Skeletal muscle tissue (tissue), 4 donors: ENCODE results near the gene CEP89. TPM values are rescaled to one million over a fixed set of nuclear protein-coding genes. Genes with fewer than 3 reads are reported as not detected.

Source experiments
- H3K27ac ChIP-seq: one replicate; pipeline ENCODE4 v1.7.0; 2013; ENCODE audit warnings: mild to moderate bottlenecking, low read depth, low read length, inconsistent platforms
- H3K27me3 ChIP-seq, 3 donors: one replicate each; pipeline ENCODE4 v1.7.0; 2013; ENCODE audit warnings: low read length in 3 of 3; ENCODE audit not compliant: control insufficient read depth in 3 of 3, insufficient read depth in 3 of 3
- H3K36me3 ChIP-seq, 3 donors: one replicate each; pipeline ENCODE4 v1.7.0; 2013; ENCODE audit warnings: low read length in 3 of 3; ENCODE audit not compliant: control insufficient read depth in 3 of 3, insufficient read depth in 3 of 3
- H3K4me1 ChIP-seq, 3 donors: one replicate each; pipeline ENCODE4 v1.7.0; 2013; ENCODE audit warnings: low read length in 3 of 3, mild to moderate bottlenecking in 3 of 3; ENCODE audit not compliant: control insufficient read depth in 3 of 3, insufficient read depth in 3 of 3
- H3K4me3 ChIP-seq, 3 donors: one replicate each; pipeline ENCODE4 v1.7.0; 2013; ENCODE audit warnings: low read length in 3 of 3
- H3K9ac ChIP-seq, 3 donors: one replicate each; pipeline ENCODE4 v1.7.0; 2013; ENCODE audit warnings: low read length in 3 of 3, mild to moderate bottlenecking in 3 of 3, moderate library complexity in 2 of 3, low read depth in 1 of 3
- H3K9me3 ChIP-seq, 3 donors: one replicate each; pipeline ENCODE4 v1.7.0; 2013; ENCODE audit warnings: low read length in 3 of 3; ENCODE audit not compliant: control insufficient read depth in 3 of 3
- total RNA-seq: library from RNA; depleted of rRNA; stranded (reverse); fragments of >200 nt; gene quantifications from one replicate; pipeline ENCODE4 v1.2.3, GENCODE V29; 2014
- donor health status: Osteomylitis.

The CEP89 gene
- total RNA-seq, 1 donor from 2014 or later: 7.8 TPM

DNA sequence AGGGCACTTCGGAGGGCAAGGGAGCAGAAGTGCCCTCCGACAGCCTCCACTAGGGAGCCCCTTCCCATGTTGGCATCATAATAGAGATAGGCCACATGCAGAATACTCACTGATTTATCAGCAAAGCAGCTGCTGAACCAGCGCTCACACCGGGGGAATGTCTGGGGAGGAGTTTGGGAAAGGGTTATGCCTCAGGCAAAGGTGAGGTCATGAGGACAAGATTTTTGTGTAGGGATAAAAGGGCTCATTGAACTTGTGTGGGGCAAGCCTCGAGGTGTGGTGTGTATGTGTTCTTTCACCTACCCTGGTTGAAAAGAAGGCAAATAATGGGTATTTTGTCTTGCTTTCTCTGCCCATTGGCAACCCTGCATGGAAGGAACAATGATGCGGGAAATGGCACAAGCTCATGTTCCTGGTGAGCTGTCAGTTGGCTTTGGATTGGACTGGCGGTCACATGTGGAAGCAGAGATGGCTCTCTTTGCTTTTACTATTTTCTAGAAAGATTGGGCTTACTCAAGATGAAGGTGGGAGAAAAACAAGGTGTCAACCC lies 63.0 kb downstream of the CEP89 start:
- H3K9ac ChIP-seq: no peak overlapping the region
- H3K4me1 ChIP-seq: no peaks in the 10 kb centered on the region
- no peak overlapping the region for H3K27ac ChIP-seq
- H3K4me3 ChIP-seq: no peak overlapping the region
- no peaks in the 10 kb centered on the region for H3K27me3 ChIP-seq
- H3K36me3 ChIP-seq: peaks cover 7 to 22% (median 19%) of the 10 kb centered on the region in 3 donors
- peaks cover 0 to 5% (median 0%) of the 10 kb centered on the region in 3 donors for H3K9me3 ChIP-seq

DNA sequence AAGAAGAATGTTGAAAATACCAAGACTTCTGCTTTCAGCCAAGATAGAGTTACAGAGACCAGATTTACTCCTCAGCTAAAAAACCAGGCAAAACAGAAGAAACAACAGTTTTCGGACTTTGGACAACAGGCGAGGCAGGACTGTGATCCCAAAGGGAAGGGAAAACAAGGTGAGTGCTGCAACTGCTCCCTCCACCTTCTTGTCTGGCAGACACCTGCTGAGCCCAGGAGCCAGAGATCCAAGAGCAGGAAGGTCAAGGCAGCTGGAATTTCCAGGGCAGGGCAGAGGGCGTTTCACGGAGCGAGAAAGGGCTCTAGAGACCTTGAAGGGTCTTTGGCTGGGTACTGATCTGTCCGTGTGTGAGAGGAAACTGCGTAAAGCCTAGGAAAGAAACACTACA lies 69.3 kb downstream of the CEP89 start:
- Histone ChIP-seq H3K27ac (no peak overlapping the region), H3K4me3 (no peak overlapping the region), H3K9ac (no peak overlapping the region), H3K36me3 (peaks cover 11 to 38% (median 17%) of the 10 kb centered on the region in 3 donors), H3K4me1 (no peaks in the 10 kb centered on the region), H3K27me3 (no peaks in the 10 kb centered on the region), H3K9me3 (peaks cover 0 to 5% (median 0%) of the 10 kb centered on the region in 3 donors)

DNA sequence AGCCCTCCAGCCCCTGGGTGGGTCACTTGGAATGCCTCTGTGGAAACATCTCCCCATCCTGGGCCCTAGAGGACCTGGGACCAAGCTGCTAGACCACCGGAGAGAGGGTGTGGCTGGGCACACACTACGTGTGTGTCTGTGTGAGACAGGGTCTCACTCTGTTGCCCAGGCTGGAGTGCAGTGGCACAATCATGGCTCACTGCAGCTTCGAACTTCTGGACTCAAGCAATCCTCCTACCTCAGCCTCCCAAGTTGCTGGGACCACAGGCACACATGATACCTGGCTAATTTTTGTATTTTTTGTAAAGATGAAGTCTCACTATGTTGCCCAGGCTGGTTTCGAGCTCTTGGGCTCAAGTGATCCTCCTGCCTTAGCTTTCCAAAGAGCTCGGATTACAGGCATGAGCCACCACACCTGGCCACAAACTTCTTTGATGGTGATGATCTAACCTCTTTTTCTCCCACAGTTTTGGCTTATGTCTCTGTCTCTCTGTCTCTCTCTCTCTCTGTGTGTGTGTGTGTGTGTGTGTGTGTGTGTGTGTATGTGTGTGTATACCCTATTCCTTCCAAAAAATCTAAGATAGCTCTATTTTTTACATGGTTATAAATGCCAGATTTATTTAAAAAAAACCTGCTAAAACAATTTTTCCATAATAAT lies 70.1 kb downstream of the CEP89 start:
- H3K9ac ChIP-seq: no peak overlapping the region
- H3K9me3 ChIP-seq: peaks cover 0 to 5% (median 0%) of the 10 kb centered on the region in 3 donors
- H3K27me3 ChIP-seq: no peaks in the 10 kb centered on the region
- H3K36me3 ChIP-seq: peaks cover 9 to 37% (median 17%) of the 10 kb centered on the region in 3 donors
- no peak overlapping the region for H3K4me3 ChIP-seq
- H3K4me1 ChIP-seq: no peaks in the 10 kb centered on the region
- no peak overlapping the region for H3K27ac ChIP-seq

DNA sequence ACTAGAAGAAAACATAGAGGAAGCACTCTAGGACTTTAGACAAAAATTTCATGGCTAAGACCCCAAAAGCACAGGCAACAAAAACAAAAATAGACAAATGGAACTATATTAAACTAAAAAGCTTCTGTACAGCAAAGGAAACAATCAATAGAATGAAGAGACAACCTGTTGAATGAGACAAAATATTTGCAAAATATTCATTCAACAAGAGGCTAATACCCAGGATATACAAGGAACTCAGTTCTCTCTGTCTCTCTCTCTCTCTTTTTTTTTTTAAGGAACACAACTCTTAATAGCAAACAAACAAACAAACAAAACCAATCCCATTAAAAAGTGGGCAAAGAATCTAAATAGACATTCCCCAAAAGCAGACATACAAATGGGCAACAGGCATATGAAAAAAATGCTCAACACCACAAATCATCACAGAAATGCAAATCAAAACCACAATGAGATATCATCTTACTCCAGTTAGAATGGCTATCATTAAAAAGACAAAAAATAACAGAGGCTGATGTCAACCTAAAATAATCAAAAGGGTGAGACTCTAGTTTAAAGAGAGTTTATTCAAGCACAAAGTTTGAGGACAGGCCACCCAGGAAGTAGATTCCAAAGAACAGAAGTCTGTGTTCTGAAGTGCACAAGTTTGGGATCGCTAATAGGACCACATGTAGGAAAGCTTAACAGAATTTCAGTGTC lies 75.1 kb downstream of the CEP89 start:
- H3K4me1 ChIP-seq: no peaks in the 10 kb centered on the region
- H3K36me3 ChIP-seq: peaks cover 15 to 28% (median 24%) of the 10 kb centered on the region in 3 donors
- no peak overlapping the region for H3K9ac ChIP-seq
- no peaks in the 10 kb centered on the region for H3K27me3 ChIP-seq
- H3K27ac ChIP-seq: no peak overlapping the region
- H3K4me3 ChIP-seq: no peak overlapping the region
- peaks cover 0 to 5% (median 0%) of the 10 kb centered on the region in 3 donors for H3K9me3 ChIP-seq

DNA sequence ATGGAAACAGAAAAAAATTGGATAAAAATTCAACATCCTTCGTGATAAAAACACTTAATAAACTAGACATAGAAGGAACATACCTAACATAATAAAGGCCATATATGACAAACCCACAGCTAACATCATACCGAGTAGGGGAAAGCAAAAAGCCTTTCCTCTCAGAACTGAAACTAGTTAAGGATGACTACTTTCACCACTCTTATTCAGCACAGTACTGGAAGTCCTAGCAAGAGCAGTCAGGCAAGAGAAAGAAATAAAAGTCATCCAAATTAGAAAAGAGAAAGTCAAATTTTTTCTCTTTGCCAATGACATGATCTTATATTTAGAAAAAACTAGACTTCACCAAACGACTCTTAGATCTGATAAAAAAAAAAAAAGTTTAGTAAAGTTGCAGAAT lies 76.4 kb downstream of the CEP89 start:
- no peak overlapping the region for H3K4me3 ChIP-seq
- no peaks in the 10 kb centered on the region for H3K4me1 ChIP-seq
- no peaks in the 10 kb centered on the region for H3K27me3 ChIP-seq
- H3K27ac ChIP-seq: no peak overlapping the region
- H3K36me3 ChIP-seq: peaks cover 12 to 29% (median 22%) of the 10 kb centered on the region in 3 donors
- no peak overlapping the region for H3K9ac ChIP-seq
- H3K9me3 ChIP-seq: peaks cover 0 to 5% (median 0%) of the 10 kb centered on the region in 3 donors

DNA sequence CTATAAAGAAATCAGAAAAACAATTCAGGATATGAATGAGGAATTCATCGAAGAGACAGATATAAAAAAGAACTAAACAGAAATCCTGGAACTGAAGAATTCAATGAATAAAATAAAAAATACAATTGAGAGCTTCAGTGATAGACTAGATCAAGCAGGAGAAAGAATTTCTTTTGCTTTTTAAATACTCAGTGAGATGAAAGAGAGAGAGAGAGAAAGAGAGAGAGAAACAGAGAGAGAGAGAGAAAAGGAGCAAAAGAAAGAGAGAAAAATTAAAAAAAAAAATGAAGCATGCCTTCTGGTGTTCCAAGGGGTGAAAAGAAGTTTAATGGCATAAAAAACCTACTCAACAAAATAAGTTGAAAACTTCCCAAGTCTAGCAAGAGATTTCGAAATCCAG lies 80.1 kb downstream of the CEP89 start:
- Histone ChIP-seq H3K4me1 (no peaks in the 10 kb centered on the region), H3K27me3 (no peaks in the 10 kb centered on the region), H3K36me3 (peaks cover 8 to 30% (median 18%) of the 10 kb centered on the region in 3 donors), H3K27ac (no peak overlapping the region), H3K4me3 (no peak overlapping the region), H3K9me3 (peaks cover 0 to 5% (median 0%) of the 10 kb centered on the region in 3 donors), H3K9ac (no peak overlapping the region)

DNA sequence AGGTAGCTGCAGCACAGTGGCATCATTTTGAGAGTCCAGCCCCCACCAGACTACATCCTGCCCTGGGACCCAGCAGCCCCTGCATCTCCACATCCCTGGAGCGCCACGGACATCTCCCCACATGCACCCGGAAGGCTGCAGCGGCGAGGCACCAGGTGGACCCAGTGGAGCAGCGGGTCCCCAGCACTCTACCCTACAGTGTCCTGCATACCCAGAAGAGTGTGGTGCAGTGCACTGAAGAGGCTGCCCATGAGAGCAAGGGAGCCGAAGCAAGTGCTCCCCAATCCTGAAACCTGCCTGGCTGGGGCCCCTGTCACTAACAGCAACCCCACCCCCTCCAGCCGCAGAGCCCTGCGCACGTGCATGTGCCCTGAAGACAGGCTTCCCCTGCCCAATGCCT lies 80.9 kb downstream of the CEP89 start:
- H3K36me3 ChIP-seq: peaks cover 13 to 34% (median 18%) of the 10 kb centered on the region in 3 donors
- no peak overlapping the region for H3K4me3 ChIP-seq
- no peaks in the 10 kb centered on the region for H3K4me1 ChIP-seq
- H3K27me3 ChIP-seq: no peaks in the 10 kb centered on the region
- H3K9me3 ChIP-seq: peaks cover 0 to 5% (median 0%) of the 10 kb centered on the region in 3 donors
- H3K27ac ChIP-seq: no peak overlapping the region
- H3K9ac ChIP-seq: no peak overlapping the region

GRCh38 chr19:32890326-32890725 lies 81.4 kb downstream of the CEP89 start:
- no peak overlapping the region for H3K27ac ChIP-seq
- no peaks in the 10 kb centered on the region for H3K27me3 ChIP-seq
- H3K9me3 ChIP-seq: peaks cover 0 to 5% (median 0%) of the 10 kb centered on the region in 3 donors
- H3K36me3 ChIP-seq: peaks cover 13 to 34% (median 18%) of the 10 kb centered on the region in 3 donors
- no peak overlapping the region for H3K9ac ChIP-seq
- no peak overlapping the region for H3K4me3 ChIP-seq
- H3K4me1 ChIP-seq: no peaks in the 10 kb centered on the region

DNA sequence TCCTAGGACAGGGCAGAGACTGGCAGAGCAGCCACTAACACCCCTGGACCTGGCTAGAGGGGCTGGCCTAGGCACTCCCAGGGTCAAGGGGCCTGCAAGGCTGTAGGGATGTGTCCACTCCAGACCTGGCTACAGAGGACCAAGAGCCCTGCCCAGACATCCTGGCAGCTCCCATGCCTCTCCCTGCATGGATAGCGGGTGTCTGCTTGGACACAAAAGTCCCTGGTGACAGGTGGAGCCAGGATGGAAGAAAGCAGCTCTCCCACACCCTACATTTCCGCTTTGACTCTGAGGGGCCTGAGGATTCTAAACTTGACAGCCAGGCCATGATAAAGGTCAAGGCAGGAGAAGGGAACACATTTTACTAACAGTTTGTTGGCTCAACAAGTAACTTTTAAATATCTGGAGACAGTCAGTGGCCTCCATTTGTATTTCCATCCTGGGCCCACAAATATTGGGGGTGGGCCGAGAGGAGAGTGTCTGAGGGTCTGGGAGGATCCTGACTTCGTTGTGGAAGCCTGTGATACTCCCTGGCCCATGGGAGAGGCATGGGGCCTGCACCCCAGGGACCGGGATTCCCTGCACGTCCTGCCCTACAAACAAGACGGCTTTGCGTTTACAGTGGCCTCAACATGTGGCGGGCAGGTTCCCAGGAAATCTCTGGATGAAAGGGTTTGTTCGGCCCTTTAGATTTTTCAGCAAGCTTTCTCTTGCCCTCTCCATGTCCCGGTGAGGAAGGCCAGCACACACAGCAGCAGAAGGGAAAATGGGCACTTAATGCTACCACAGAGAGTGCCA lies 82.4 kb downstream of the CEP89 start:
- Histone ChIP-seq H3K4me3 (no peak overlapping the region), H3K9me3 (peaks cover 0 to 5% (median 0%) of the 10 kb centered on the region in 3 donors), H3K9ac (no peak overlapping the region), H3K27ac (no peak overlapping the region), H3K27me3 (no peaks in the 10 kb centered on the region), H3K36me3 (peaks cover 13 to 30% (median 18%) of the 10 kb centered on the region in 3 donors), H3K4me1 (no peaks in the 10 kb centered on the region)
